ENCODE results near the gene SAV1.
A peak's percentile ranks its signal among the peaks of the same experiment; 100 is the strongest.
"Not testable (repeated sequence)": the region's sequence is repeated elsewhere in the genome, so short reads cannot be mapped to it uniquely, and the experiment has no call there.

Gene SAV1

DNA sequence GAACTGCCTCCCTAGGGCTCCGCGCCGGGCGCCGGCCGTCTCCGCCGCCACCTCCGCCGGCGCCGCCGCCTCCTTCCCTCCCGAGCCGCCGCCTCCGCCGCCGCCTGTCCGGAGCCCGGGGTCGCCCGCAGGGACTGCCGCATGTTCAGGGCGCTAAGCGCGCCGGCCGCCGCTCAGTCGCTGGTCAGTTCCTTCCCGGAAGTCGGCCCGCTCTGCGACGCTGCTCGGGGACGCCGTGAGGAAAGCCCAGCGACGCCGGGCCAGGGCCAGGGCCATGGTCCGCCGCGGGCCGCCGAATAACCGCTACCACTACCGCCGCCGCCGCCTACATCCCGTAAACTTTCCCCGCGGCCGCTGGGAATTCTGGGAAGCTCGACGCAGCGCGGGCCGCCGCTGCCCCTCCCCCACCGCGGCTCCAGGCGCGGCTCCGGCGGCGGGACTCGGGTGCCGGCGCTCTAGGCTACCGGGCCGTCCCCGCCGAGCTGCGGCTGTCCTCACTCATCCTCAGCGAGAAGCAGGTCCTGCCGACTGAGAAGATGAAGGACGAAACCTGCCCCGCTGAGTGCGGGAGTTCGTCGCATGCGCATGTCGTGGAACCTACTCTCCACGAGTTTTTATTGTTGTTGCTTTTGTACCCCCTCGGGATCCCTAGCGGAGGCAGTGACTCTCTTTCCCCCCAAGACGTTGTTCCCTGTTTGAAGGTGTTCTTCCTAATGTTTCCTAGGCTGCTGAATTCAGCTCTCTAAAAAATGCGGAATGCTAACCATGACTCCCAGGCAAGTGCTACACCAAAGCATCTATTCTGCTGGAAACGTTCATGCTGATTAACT lies at the start of gene SAV1:
Gene SAV1, minus strand, starts transcription at position 311 of the 830 bp plus-strand sequence. CDS start 339 bp downstream, outside the sequence.
- H3K4me3 Mint-ChIP-seq = no peak within 1 kb of the TSS
- peaks cover 12% of the 10 kb centered on the region for H3K36me3 Mint-ChIP-seq (ENCODE audit: low read depth)
- H3K9me3 Mint-ChIP-seq = no peaks in the 10 kb centered on the region
- H3K27me3 Mint-ChIP-seq = no peaks in the 10 kb centered on the region
- H3K27ac Mint-ChIP-seq = peak within 1 kb of the TSS; percentile 70
- ATAC-seq (peak; percentile 66), DNase-seq (peak; percentile 59)
- peaks cover 16% of the 10 kb centered on the region for H3K4me1 Mint-ChIP-seq

DNA sequence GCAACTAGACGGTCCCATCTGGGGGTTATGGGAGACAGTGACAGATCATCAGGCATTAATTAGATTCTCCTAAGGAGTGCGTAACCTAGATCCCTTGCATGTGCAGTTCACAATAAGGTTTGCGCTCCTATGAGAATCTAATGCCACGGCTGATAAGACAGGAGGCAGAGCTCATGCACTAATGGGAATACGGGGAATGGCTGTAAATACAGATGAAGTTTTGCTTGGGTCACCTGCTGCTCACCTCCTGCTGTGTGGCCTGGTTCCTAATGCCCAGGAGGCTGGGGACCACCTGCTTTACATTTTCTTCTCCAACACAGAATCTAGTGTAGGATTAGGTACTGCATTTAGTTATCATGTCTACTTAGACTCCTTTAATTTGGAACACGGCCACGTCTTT lies 49.7 kb upstream of the SAV1 start:
- no peaks in the 10 kb centered on the region for H3K9me3 Mint-ChIP-seq
- no peak overlapping the region for H3K4me3 Mint-ChIP-seq
- H3K27me3 Mint-ChIP-seq = peaks cover 2% of the 10 kb centered on the region
- DNase-seq (no peak), ATAC-seq (no peak)
- no peaks in the 10 kb centered on the region for H3K4me1 Mint-ChIP-seq
- no peak overlapping the region for H3K27ac Mint-ChIP-seq
- H3K36me3 Mint-ChIP-seq (ENCODE audit: low read depth) = peaks cover 9% of the 10 kb centered on the region

- no peaks in the 10 kb centered on the region for H3K4me1 Mint-ChIP-seq
- ATAC-seq = peak; percentile 61
- DNase-seq = no peak
- no peaks in the 10 kb centered on the region for H3K9me3 Mint-ChIP-seq
- H3K27me3 Mint-ChIP-seq = peaks cover 2% of the 10 kb centered on the region
- H3K4me3 Mint-ChIP-seq = no peak overlapping the region
- H3K27ac Mint-ChIP-seq = no peak overlapping the region
- no peaks in the 10 kb centered on the region for H3K36me3 Mint-ChIP-seq (ENCODE audit: low read depth)
Measured at GRCh38 chr14:50714450-50715073, 46.5 kb upstream of the SAV1 start.

DNA sequence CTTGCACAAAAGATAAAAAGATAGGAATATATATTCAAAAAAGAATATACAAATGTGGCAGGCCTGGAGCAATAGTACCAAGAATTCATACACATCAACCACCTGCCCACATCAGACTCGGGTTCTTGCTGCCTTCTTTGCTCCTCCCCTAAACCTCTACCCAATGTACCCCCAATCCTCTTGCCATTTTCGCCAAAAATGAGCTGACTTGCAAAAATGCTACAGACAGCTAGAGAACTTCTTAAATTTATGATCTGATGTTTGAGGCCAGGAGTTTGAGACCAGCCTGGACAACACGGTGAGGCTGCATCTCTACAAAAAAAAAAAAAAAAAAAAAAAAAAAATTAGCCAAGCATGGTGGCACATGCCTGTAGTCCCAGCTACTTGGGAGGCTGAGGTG lies 42.9 kb upstream of the SAV1 start:
- no peaks in the 10 kb centered on the region for H3K4me1 Mint-ChIP-seq
- no peak overlapping the region for H3K4me3 Mint-ChIP-seq
- ATAC-seq (no peak), DNase-seq (no peak)
- no peaks in the 10 kb centered on the region for H3K9me3 Mint-ChIP-seq
- no peaks in the 10 kb centered on the region for H3K36me3 Mint-ChIP-seq (ENCODE audit: low read depth)
- H3K27me3 Mint-ChIP-seq = peaks cover 2% of the 10 kb centered on the region
- no peak overlapping the region for H3K27ac Mint-ChIP-seq

DNA sequence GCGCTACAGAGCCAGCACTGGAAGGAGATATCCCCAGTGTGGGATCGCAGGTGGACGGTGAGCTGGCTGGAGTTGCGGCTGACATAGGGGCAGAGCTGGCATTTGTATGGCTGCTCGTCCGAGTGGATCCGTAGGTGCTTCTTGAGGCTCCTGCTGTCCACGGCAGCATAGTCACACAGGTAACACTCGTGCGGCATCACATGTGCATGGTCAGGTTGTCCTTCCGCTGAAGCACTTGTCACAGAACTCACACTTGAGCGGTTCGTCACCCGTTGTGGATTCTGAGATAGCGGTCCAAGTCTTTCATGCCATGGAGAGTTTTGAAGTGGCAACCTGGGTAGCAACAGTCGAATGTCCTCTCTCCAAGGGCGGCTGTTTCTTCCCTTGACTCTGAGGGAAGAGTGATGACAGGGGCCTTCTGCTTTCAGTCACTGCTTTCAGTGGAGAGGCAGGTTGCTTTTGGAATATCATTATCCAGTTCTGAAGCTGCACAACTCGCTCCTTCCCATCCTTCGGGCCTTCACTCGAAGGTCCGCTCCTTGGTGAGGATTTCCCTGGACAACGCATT lies 37.0 kb upstream of the SAV1 start:
- H3K36me3 Mint-ChIP-seq (ENCODE audit: low read depth) = no peaks in the 10 kb centered on the region
- no peak overlapping the region for H3K4me3 Mint-ChIP-seq
- peaks cover 7% of the 10 kb centered on the region for H3K27me3 Mint-ChIP-seq
- no peaks in the 10 kb centered on the region for H3K9me3 Mint-ChIP-seq
- no peaks in the 10 kb centered on the region for H3K4me1 Mint-ChIP-seq
- ATAC-seq (no peak), DNase-seq (no peak)
- no peak overlapping the region for H3K27ac Mint-ChIP-seq

DNA sequence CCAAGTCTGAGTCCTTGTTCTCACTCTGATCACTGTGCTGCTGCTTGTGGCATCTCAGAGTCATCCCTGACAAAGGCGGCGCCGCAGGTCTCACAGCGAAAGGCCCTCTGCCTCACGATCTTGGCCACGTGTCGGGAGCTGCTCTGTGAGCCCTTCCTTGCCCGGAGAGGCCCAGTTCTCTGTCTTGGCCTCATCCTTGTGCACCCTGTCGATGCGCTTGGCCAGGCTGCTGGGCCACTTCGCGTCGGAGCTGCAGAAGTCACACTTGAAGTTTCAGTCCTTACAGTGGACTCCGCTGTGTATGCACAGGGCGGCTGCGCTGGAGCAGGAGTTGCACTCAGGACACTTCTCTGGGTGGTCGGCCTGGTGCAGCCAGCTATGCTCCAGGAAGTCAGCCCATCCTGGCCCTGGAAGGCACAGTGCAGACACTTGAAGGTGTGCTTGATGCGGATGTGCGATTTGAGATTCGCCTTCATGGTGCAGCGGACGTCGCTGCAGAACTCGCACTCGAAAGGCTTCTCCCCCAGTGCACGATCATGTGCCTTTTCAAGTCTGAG lies 36.4 kb upstream of the SAV1 start:
- H3K27me3 Mint-ChIP-seq = peaks cover 9% of the 10 kb centered on the region
- no peak overlapping the region for H3K27ac Mint-ChIP-seq
- no peaks in the 10 kb centered on the region for H3K36me3 Mint-ChIP-seq (ENCODE audit: low read depth)
- H3K9me3 Mint-ChIP-seq = no peaks in the 10 kb centered on the region
- no peak overlapping the region for H3K4me3 Mint-ChIP-seq
- DNase-seq = no peak
- no peaks in the 10 kb centered on the region for H3K4me1 Mint-ChIP-seq
- no peak for ATAC-seq

DNA sequence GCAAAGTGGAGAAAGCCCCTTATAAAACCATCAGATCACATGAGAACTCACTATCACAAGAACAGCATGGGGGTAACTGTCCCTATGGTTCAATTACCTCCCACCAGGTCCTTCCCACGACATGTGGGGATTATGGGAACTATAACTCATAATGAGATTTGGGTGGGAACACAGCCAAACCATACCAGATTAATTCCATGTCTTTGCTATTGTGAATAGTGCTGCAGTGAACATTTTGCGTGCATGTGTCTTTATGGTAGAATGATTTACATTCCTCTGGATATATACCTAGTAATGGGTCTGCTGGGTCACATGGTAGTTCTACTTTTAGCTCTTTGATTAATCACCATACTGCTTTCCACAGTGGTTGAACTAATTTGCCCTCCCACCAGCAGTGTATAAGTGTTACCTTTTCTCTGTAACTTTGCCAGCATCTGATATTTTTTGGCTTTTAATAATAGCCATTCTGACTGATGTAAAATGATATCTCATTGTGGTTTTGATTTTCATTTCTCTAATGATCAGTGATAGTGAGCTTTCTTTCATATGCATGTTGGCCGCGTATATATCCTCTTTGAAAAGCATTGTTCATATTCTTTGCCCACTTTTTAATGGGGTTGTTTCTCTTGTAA lies 29.7 kb upstream of the SAV1 start:
- ATAC-seq (no peak), DNase-seq (no peak)
- Mint-ChIP-seq H3K4me3 (no peak overlapping the region), H3K27me3 (peaks cover 12% of the 10 kb centered on the region), H3K9me3 (peaks cover 5% of the 10 kb centered on the region), H3K36me3 (ENCODE audit: low read depth) (peaks cover 4% of the 10 kb centered on the region), H3K4me1 (no peaks in the 10 kb centered on the region), H3K27ac (no peak overlapping the region)

GRCh38 chr14:50694260-50694659 lies 26.2 kb upstream of the SAV1 start:
- H3K36me3 Mint-ChIP-seq (ENCODE audit: low read depth); H3K27me3 Mint-ChIP-seq; DNase-seq; ATAC-seq; H3K4me3 Mint-ChIP-seq; H3K4me1 Mint-ChIP-seq; H3K27ac Mint-ChIP-seq: not testable (repeated sequence)
- peaks cover 21% of the 10 kb centered on the region for H3K9me3 Mint-ChIP-seq

- H3K27me3 Mint-ChIP-seq = peaks cover 3% of the 10 kb centered on the region
- ATAC-seq (no peak), DNase-seq (no peak)
- no peaks in the 10 kb centered on the region for H3K4me1 Mint-ChIP-seq
- peaks cover 22% of the 10 kb centered on the region for H3K9me3 Mint-ChIP-seq
- H3K36me3 Mint-ChIP-seq (ENCODE audit: low read depth) = peaks cover 3% of the 10 kb centered on the region
- H3K27ac Mint-ChIP-seq = no peak overlapping the region
- no peak overlapping the region for H3K4me3 Mint-ChIP-seq
Measured at GRCh38 chr14:50688875-50689274, 20.8 kb upstream of the SAV1 start.

GRCh38 chr14:50679674-50680073 lies 11.6 kb upstream of the SAV1 start:
- H3K9me3 Mint-ChIP-seq = no peaks in the 10 kb centered on the region
- H3K4me1 Mint-ChIP-seq = peaks cover 20% of the 10 kb centered on the region
- no peak for ATAC-seq

DNA sequence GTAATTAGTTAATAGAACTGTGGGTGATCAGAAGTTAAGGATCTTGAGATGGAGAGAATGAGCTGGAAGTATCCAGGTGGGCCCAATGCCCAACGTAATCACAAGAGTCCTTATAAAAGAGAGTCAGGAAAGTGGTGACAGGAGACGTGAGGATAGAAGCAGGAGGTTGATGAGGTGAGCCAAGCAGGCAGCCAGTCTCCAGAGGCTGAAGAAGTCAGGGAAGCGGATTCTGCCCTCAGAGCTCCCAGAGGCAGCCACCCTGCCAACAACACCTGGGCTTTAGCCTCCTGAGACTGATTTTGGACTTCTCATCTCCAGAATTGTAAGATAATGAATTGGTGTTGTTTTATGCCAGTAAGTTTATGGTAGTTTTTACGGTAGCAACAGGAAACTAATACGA lies 10.1 kb upstream of the SAV1 start:
- Mint-ChIP-seq H3K27ac (no peak overlapping the region), H3K4me1 (peaks cover 20% of the 10 kb centered on the region), H3K27me3 (no peaks in the 10 kb centered on the region), H3K4me3 (no peak overlapping the region), H3K36me3 (ENCODE audit: low read depth) (no peaks in the 10 kb centered on the region), H3K9me3 (no peaks in the 10 kb centered on the region)
- no peak for DNase-seq
- ATAC-seq = no peak

More at GRCh38 chr14:50679674-50680073, 11.6 kb upstream of the SAV1 start:
- H3K4me3 Mint-ChIP-seq = no peak overlapping the region
- no peak for DNase-seq
- no peaks in the 10 kb centered on the region for H3K27me3 Mint-ChIP-seq
- H3K27ac Mint-ChIP-seq = no peak overlapping the region
- H3K36me3 Mint-ChIP-seq (ENCODE audit: low read depth) = no peaks in the 10 kb centered on the region

DNA sequence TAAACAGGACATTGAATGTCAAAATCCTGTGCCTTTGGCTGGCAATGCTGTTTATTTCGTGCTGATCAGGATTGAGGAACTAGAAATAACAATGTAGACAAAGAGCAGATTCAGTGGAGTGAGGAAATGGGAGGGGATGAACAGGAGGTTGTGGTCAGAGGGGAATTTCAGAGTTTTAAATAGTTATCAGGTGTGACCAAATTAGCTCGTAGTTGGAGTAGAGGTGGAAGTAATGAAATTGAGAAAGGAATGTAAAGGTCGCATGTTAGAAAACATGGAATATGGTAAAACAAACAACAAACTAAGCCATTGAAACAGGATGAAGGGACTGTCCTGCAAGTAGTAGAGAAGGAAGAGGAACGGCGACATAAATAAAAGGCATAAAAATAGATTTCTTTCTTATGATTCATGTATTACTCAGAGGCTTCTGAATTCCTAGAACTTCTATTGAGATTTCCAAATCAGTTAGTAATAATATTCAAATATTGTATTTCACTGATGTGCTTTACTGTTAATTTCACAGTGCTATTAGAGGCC lies 9.5 kb upstream of the SAV1 start:
- peaks cover 20% of the 10 kb centered on the region for H3K4me1 Mint-ChIP-seq
- ATAC-seq (no peak), DNase-seq (no peak)
- no peaks in the 10 kb centered on the region for H3K9me3 Mint-ChIP-seq
- H3K27me3 Mint-ChIP-seq = no peaks in the 10 kb centered on the region
- no peaks in the 10 kb centered on the region for H3K36me3 Mint-ChIP-seq (ENCODE audit: low read depth)
- H3K27ac Mint-ChIP-seq = peak overlapping the region; percentile 83
- peak overlapping the region; percentile 63 for H3K4me3 Mint-ChIP-seq

GRCh38 chr14:50676814-50677516 lies 8.9 kb upstream of the SAV1 start:
- peaks cover 20% of the 10 kb centered on the region for H3K4me1 Mint-ChIP-seq
- no peak for DNase-seq
- H3K4me3 Mint-ChIP-seq = peak overlapping the region; percentile 63
- no peaks in the 10 kb centered on the region for H3K27me3 Mint-ChIP-seq
- H3K9me3 Mint-ChIP-seq = no peaks in the 10 kb centered on the region
- peak overlapping the region; percentile 83 for H3K27ac Mint-ChIP-seq
- no peak for ATAC-seq
- no peaks in the 10 kb centered on the region for H3K36me3 Mint-ChIP-seq (ENCODE audit: low read depth)

DNA sequence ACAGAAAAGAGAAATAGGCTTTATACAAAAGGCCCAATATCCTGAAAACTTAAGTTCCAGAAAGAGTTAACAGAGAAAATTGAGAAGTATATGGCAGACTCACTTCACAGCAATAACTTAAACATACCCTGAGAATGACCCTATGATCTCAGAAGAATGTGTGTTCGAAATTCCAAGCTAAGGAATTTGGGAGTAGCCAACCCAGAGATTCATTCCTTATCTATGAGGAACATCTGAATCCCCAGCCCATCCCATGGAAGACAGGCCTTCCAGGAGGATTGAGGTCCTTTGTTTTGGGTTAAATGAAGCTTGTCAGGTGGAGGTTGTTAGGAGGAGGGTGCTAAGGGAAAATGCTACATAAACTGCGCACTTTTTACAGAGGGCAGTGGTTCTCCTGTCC lies 7.5 kb upstream of the SAV1 start:
- no peak overlapping the region for H3K27ac Mint-ChIP-seq
- no peak for ATAC-seq
- no peak for DNase-seq
- H3K27me3 Mint-ChIP-seq = no peaks in the 10 kb centered on the region
- H3K9me3 Mint-ChIP-seq = no peaks in the 10 kb centered on the region
- H3K4me3 Mint-ChIP-seq = no peak overlapping the region
- peaks cover 20% of the 10 kb centered on the region for H3K4me1 Mint-ChIP-seq
- H3K36me3 Mint-ChIP-seq (ENCODE audit: low read depth) = no peaks in the 10 kb centered on the region

All from activated naive CD8-positive, alpha-beta T cell treated with anti-CD3 and anti-CD28 coated beads, Interleukin-2, amount 50 U/mL, for 24 hours (primary cell).